NCI-H2107 treated with DMSO at 0.1 percent for 48 hours (cell line): Measurements from ENCODE around the gene AGXT.

ENCODE experiments used
- DNase-seq: peaks from one replicate; lab custom pipeline; 2025; ENCODE audit not compliant: unreplicated experiment; lab: John Stamatoyannopoulos, UW

AGXT gene

GRCh38 chr2:240869109-240869955 is 708 bp downstream of the AGXT start:
- DNase-seq: no peak

DNA sequence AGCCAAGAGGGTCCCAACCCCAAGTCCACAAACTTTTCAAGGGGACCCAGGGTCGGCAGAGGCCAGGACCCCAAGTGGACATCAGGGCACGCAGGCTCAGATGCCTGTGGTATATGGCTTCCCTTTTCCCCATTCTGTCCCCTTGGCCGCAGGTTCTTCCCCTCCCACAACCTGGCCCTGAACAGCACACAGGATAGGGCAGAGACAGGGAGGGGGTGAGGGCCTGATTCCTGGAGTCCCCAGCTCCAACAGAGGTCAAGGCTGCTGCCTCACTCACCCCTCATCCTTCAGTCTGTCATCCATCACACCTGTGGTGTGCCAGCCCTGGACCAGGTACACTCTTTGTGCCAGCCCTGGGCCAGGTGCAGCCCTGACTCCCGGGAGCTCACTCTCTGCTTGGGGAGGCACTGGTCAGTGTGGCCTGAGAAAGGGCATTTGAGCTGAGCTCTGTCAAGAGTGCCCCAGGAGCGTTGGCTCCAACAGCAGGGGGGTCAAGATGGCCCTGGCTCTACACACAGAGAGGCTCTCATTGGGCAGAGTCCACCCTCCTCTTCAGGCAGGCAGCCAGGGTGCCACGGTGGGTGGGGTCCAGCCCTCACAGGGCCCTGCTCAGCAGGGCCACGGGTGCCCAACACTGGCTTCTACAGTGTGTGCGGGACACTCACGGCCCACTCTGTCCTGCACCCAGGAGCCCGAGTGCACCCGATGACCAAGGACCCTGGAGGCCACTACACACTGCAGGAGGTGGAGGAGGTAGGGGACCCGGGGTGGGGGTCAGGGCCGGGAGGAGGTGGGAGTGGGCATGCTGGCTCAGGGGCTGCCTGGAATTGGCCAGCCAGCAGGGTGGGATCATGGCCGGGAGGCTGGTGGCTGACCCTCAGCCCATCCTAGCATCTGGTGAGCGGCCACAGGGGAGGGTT is 1.6 kb downstream of the AGXT start:
- DNase-seq: no peak

DNA sequence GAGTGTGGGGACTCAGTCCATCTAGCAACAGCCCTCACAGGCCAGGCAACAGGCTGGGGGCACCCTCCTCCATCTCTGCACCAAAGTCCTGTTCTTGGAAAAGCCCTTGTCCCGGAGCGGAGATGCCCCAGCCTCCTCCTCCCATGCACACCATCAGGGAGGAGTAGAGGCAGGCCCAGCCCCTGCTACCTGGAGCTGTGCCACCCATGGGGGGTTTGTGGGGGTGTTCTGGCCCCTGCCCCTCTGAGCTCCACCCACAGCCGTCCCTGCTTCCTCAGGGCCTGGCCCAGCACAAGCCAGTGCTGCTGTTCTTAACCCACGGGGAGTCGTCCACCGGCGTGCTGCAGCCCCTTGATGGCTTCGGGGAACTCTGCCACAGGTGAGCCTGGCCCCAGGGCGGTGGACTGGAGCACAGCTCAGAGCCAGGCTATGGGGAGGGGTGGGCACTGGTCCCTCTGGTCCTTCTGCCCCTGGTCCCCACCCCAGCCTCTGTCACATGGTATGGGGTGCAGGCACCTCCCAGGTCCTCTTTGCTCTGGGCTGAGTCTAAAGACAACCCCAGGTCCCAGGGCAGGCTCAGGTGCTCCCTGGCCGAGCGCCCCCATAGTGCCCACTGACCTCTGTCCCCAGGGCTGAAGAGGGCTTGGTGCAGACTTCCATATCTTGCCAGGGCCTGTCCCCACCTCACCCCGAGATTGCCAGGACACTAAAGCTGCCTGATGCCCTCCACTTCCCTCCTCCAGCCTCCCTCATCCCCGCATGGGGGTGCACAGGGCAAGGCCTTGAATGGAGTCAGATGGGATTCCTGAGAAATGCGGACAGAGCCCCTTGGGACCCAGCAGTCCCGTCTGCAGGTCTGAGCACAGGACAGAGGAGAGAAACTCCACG is 2.7 kb downstream of the AGXT start:
- DNase-seq: no peak

DNA sequence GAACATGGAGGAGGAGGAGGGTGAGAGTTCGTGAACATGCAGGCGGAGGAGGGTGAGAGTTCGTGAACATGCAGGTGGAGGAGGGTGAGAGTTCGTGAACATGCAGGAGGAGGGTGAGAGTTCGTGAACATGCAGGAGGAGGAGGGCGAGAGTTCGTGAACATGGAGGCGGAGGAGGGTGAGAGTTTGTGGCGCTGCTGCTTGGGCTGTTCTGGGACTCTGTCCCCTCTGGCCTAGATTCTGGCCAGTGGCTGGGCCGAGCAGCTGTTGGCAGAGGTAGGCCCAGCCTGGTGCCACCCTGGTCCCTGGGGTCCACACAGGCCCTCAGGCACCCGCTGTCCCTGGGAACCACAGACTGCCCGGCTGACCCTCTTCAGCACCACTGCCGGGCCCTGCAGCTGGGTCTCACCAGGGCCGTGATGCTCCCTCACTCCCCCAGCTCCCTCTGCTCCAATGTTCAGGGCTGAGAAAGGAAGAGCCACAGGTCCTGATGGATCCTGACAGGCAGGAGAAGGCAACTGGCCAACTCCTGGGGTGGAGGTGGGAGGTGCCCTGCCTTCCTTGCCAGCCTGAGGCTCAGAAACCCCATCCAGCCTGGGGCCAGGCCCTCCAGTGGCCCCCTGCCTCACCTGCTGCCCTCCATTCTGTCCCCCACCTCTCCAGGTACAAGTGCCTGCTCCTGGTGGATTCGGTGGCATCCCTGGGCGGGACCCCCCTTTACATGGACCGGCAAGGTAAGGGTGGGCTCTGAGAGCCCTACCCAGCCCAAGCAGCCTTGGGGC is 3.9 kb downstream of the AGXT start:
- DNase-seq: no peak

GRCh38 chr2:240873098-240873788 is 4.6 kb downstream of the AGXT start:
- DNase-seq: no peak

GRCh38 chr2:240873805-240874714 is 5.4 kb downstream of the AGXT start:
- DNase-seq: no peak

- DNase-seq: no peak
These were observed 6.1 kb downstream of the AGXT start for GRCh38 chr2:240874715-240875227.

DNA sequence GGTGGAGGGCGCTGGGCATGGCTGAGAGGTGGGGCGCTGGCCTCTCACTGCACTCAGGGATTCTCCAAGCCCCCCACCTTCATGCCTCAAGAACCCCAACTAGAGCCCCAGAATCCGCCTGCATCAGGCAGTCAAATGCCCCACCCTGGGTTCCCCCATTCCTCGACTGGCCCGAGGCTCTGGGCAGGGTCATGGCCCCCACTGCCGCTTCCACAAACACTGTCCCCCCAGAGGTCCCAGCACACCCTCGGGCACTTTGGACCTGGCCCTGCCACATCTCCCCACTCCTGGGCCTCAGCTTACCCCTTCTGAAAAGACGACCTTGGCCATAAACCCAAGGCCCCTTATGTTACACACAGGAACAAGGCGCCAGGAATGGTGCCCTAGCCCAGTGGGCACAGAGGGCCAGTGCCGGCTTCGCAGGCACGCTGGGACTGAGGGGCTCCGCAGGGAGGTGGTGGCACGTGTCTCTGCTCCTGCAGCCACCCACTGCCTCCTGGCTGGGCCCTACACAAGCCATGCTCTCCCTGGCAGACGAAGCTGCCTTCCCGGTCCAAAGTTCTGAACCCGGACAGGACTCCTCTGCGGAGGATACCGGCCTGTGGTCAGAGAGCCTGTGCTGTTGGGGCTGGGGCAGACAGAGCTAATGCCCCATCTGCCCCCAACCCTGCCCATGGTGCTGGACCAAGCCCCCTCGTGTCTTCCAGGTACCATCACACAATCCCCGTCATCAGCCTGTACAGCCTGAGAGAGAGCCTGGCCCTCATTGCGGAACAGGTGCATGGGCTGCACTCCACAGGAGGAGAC is 6.8 kb downstream of the AGXT start:
- DNase-seq: no peak

- DNase-seq: no peak
These were observed 7.4 kb downstream of the AGXT start for GRCh38 chr2:240876035-240876474.

DNA sequence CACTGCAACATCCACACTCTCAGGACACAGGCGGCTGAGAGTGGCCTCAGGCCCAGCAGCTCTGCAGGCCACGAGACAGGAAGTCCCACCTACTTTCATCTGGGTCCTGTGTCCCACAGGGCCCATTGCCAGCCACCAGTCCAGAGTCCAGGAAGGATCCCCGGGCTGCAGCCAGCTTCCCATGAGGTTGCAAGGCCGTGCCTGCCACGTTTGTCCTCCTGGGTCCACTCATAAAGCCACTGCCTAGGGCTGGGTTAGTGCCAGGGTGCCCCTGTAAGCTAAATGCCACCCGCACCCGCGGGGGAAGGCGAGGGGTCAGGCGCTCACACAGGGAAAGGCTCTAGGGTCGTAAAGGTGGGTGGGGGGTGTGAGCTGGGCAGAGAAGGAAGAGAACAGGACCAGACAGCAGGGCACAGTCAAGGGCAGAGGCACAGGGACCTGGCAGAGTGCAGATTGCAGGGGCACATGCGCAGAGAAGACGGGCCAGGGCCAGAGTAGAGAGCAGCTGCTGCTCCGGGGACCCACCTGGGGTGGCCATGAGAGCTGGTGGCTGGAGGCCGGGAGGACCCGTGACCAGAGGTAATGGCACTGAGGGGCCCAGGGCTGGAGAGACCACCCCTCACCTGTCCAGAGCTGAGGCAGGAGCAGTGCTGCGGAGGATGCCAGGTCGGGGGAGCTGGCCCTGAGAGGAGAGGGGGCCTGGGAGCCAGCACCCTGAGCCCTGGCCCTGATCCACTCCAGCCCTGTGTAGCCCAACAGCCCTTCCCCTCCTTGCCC is 8.0 kb downstream of the AGXT start:
- no peak for DNase-seq

DNA sequence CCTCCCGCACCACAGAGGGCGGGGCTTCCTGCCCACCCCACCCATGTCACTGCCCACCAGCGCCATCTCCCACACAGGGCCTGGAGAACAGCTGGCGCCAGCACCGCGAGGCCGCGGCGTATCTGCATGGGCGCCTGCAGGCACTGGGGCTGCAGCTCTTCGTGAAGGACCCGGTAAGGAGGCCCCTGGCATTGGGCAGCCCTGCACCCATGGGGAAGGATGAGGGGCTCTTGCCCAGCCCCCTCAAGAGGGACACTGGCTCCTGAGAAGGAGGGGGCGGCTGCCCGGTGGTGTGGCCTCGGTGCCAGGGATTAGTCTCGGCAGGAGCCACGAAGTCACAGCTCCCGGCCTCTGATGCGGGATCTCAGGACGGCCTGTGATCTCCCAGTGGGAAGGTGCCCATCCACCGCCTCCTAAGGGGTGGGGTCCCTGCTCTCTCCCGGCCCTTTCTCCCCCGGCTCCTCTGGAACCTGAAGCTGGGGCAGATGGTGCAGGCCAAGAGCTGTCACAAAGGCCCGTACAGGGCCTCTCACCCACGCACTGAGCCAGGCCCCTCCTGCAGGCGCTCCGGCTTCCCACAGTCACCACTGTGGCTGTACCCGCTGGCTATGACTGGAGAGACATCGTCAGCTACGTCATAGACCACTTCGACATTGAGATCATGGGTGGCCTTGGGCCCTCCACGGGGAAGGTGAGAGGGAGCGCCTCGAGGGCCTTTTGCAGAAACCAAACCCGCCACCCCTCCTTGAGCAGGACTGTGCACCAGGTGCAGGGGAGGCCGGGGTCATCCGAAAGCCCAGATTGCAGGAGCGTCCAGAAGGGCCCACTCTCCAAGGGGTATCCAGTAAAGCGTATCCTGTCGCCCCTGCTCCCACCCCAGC is 9.1 kb downstream of the AGXT start:
- no peak for DNase-seq

DNA sequence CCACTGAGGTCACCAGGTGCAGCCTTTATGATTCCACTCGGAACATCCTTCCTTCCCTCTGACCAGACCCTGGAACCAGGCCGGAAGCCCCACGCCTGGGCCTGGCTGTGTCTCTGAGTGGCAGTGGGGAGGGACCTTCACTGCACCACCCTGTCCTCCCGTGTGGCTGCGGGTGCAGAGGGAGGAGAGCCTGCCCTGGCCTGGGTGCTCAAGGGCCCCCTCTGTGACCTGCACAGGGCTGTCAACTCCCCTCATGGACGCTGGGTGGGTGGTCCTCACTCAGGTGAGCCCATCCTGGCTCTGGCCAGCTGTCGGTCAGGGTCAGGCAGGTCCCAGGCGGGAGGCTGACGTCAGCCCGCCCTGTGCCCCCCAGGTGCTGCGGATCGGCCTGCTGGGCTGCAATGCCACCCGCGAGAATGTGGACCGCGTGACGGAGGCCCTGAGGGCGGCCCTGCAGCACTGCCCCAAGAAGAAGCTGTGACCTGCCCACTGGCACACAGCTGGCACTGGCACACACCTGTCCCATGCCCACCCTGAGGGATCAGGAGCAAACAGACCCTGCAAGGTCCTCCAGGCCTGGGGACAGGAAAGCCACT is 9.8 kb downstream of the AGXT start:
- no peak for DNase-seq

DNA sequence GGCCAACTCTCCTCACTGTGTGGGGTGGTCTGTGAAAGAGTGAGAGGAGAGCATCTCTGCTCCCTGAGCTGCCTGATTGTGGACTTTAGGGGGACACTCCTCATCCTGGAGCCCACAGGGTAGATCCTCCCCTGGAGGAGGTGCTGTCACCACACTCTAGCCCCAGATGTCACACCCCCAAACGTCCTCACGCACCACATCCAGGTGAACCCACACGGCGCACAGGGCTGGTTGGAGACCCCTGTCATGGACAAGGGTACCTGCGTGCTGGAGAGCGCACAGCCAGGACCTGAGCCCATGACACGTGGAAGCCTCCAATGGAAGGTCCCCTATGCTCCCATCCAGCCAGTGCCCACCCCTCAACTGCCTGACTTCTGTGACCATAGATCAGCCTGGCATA is 10.5 kb downstream of the AGXT start:
- no peak for DNase-seq

DNA sequence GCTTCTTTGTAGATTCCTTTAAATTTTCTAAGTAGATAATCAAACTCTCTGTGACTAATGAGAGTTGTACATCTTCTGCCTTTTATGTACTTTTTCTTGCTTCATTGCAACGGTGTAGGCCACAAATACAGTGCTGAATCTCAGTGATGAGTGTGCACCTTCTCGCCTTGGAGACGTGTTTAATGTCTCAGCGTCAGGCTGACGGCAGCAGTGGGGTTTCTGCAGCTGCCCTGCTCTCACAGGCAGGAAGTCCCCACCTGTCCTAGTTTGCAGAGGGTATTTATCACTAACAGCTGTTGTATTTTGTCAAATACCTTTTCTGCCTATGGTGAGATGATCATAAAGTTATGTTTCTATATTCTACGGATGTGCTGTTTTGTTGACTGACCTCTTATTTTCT is 13.3 kb downstream of the AGXT start:
- no peak for DNase-seq

- DNase-seq: no peak
These were observed 15.6 kb downstream of the AGXT start for GRCh38 chr2:240884221-240884620.
